GM12892 (cell line): ENCODE results near the gene ABCB6.

Experiments used
- DNase-seq: peaks from one replicate; pipeline ENCODE4 v3.0.0; 2011; ENCODE audit not compliant: insufficient read length
- FAIRE-seq: peaks from 2 replicates; lab custom pipeline; 2011; peaks lifted over from hg19 to GRCh38; lab: Jason Lieb, UNC
- POLR2A ChIP-seq: IDR thresholded peaks from 2 replicates; pipeline ENCODE4 v1.6.1; 2011; ENCODE audit warnings: low read depth, low read length, control low read depth
- POLR2AphosphoS5 ChIP-seq: IDR thresholded peaks from 2 replicates; pipeline ENCODE4 v1.6.1; 2011; ENCODE audit warnings: low read depth, low read length, control low read depth
- TAF1 ChIP-seq: IDR thresholded peaks from 2 replicates; pipeline ENCODE4 v1.6.1; 2011; ENCODE audit warnings: low read depth, mild to moderate bottlenecking, control low read depth, low read length, borderline replicate concordance

Gene ABCB6

GRCh38 chr2:219219784-219220532 is 1.2 kb upstream of the ABCB6 start:
- no peak for TF ChIP-seq TAF1
- no peak for TF ChIP-seq POLR2AphosphoS5
- DNase-seq (no peak), FAIRE-seq (no peak)

- DNase-seq (no peak), FAIRE-seq (no peak)
- TF ChIP-seq TAF1 (no peak), POLR2A (no peak), POLR2AphosphoS5 (no peak)
Measured at GRCh38 chr2:219218217-219218731, 484 bp downstream of the ABCB6 start.

- FAIRE-seq = no peak
- TF ChIP-seq POLR2A (no peak), POLR2AphosphoS5 (no peak), TAF1 (no peak)
- no peak for DNase-seq
Measured at GRCh38 chr2:219216535-219216915, 2.2 kb downstream of the ABCB6 start.

- TF ChIP-seq POLR2AphosphoS5 (no peak), TAF1 (no peak), POLR2A (no peak)
Measured at GRCh38 chr2:219215871-219216534, 2.8 kb downstream of the ABCB6 start.

GRCh38 chr2:219214786-219215185 is 4.0 kb downstream of the ABCB6 start:
- DNase-seq = no peak
- TF ChIP-seq POLR2A = no peak
- no peak for TF ChIP-seq POLR2AphosphoS5
- TF ChIP-seq TAF1 = no peak
- FAIRE-seq = no peak

More at GRCh38 chr2:219215871-219216534, 2.8 kb downstream of the ABCB6 start:
- DNase-seq = no peak
- no peak for FAIRE-seq

- TF ChIP-seq POLR2AphosphoS5 (no peak), TAF1 (no peak), POLR2A (no peak)
- FAIRE-seq (no peak), DNase-seq (no peak)
Measured at GRCh38 chr2:219214141-219214540, 4.6 kb downstream of the ABCB6 start.

- no peak for FAIRE-seq
- TF ChIP-seq POLR2A = no peak
- no peak for DNase-seq
Measured at GRCh38 chr2:219213486-219214071, 5.2 kb downstream of the ABCB6 start.

GRCh38 chr2:219213026-219213415 is 5.7 kb downstream of the ABCB6 start:
- TF ChIP-seq POLR2A (no peak), POLR2AphosphoS5 (no peak), TAF1 (no peak)
- FAIRE-seq (no peak), DNase-seq (no peak)

- FAIRE-seq = no peak
- TF ChIP-seq POLR2A (peak; percentile 23; the same call in 1 of the 2 replicates), POLR2AphosphoS5 (no peak)
- DNase-seq = no peak
Measured at GRCh38 chr2:219210886-219211362, 7.8 kb downstream of the ABCB6 start.

GRCh38 chr2:219210196-219210885 is 8.4 kb downstream of the ABCB6 start:
- DNase-seq (no peak), FAIRE-seq (no peak)
- no peak for TF ChIP-seq TAF1
- TF ChIP-seq POLR2AphosphoS5 = 0 out of 2 replicates have a peak, but pooled peaks have one; percentile 14
- no peak for TF ChIP-seq POLR2A
